H54 (cell line): Measurements from ENCODE around the gene MRPS15.

Source experiments
- DNase-seq: peaks from one replicate; pipeline ENCODE4 v3.0.0; 2011; ENCODE audit warnings: low spot score, mixed read lengths; ENCODE audit not compliant: insufficient read length
- FAIRE-seq: peaks from 3 replicates; lab custom pipeline; 2011; peaks lifted over from hg19 to GRCh38; lab: Jason Lieb, UNC
- POLR2A ChIP-seq: IDR thresholded peaks from 2 replicates; pipeline ENCODE4 v1.6.1; 2011; ENCODE audit warnings: low read depth, mild to moderate bottlenecking, low read length

MRPS15 gene

DNA sequence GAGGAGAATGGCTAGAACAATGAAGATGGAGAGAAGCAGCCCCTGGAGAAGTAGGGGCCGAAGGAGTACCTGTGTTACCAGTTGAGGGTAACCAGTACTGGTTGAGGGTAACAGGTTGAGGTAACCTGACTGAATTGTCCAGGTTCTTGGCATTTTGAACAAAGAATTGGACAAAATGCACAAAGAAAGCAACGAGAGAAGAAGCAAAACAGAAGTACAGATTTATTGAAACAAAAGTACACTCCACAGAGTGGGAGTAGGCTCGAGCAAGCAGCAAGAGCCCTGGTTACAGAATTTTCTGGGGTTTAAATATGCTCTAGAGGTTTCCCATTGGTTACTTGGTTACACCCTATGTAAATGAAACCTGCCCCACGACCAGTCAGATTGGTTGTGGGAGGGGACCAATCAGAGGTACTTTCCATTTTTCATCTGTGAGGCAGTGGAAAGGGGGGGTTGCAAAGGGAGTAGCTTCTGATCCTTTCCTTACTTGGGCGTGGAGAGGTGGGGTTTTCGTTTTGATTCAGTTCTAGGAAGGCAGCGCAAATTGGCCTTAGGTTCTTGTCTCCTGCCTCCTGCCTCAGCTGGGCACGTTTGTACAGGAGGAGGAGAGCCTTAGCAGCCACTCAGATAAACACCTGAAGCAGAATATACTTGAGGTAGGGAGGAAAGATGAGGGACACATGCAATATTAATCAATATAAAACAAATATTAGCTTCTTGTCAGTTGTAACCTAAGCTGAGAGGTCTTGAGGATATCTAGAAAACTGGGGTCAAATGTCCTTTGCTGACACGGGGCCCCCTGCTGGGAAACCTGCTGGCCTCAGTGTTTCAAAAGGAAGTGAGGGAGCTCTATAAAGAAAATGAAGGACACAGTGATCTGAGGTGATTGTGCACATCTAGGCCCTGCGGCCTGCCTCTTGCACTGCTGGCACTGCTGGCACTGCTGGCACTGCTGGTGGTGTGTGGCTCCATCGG is 52.2 kb downstream of the MRPS15 start:
- DNase-seq (no peak), FAIRE-seq (no peak)
- TF ChIP-seq POLR2A = no peak

DNA sequence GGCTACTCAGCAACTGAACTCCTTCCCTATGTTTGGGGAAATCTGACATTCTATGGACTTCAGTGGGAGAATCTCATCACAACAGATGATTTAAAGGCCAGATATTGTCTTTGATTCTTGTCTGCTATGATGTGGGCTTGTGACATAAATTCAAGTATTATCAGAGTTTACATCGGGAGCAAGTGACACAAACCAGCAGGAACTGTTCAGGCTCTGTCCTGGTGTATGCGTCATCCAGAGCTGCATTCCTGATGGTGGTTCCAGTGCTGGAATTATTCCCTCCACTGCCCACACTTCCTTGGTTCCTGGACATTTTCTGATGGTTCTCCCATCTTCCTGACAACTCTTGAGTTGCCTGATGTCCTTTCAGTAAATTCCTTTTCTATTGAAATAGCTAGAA is 55.7 kb downstream of the MRPS15 start:
- DNase-seq = peak; percentile 40
- no peak for TF ChIP-seq POLR2A
- peak; percentile 68 for FAIRE-seq

DNA sequence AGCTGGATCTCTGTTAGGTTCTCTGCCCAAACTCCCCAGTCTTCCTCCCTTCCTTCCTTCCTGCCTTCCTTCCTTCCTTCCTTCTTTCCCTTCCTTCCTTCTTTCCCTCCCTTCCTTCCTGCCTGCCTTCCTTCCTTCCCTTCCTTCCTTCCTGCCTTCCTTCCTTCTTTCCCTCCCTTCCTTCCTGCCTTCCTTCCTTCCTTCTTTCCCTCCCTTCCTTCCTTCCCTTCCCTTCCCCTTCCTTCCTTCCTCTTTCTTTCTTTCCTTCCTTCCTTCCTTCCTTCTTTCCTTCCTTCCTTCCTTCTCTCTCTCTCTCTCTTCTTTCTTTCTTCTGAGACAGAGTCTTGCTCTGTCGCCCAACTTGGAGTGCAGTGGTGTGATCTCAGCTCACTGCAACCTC is 57.7 kb downstream of the MRPS15 start:
- TF ChIP-seq POLR2A = no peak
- FAIRE-seq (no peak), DNase-seq (no peak)
